ENCODE measurements around the gene SMS. TPM values are rescaled to one million over a fixed set of nuclear protein-coding genes. Genes with fewer than 3 reads are reported as not detected.

Gene SMS
- total RNA-seq, 1 donor: 190 TPM

DNA sequence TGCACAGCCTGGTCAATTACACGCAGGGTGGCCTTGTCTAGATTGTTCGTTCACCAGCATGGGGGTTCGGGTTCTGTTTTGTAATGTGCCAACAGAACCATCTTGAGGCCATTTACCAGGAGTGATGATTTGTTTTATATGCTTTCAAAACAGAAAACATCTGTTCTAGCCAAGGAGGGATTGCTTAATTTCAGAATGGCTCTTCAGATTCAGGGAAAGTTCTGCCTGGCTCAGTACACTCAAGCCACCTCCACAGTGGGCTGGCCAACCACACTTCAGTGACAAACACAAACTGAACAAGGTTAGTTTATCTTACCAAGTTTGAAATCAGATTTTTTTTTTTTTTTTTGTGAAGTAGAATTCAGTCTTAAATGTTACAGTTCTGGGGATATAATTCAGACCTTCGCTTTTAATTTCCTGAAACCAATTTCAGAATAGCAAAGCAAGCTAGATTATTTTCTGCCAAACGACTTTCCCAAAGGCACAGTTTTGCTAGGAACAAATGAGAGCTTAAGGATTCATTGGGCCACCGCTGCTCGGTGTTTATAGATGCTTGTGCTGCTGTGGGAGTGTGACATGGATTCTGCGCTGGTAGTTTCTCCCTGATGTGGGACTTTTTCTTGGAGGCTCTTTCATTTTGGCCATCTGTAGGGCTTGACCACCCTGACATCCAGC lies 23.4 kb downstream of the SMS start:
- no peak overlapping the region for H3K4me3 ChIP-seq (ENCODE audit: low read depth, low read length)
- peak; percentile 79 for DNase-seq (ENCODE audit: low read depth)
- TF ChIP-seq, protein P1, sequence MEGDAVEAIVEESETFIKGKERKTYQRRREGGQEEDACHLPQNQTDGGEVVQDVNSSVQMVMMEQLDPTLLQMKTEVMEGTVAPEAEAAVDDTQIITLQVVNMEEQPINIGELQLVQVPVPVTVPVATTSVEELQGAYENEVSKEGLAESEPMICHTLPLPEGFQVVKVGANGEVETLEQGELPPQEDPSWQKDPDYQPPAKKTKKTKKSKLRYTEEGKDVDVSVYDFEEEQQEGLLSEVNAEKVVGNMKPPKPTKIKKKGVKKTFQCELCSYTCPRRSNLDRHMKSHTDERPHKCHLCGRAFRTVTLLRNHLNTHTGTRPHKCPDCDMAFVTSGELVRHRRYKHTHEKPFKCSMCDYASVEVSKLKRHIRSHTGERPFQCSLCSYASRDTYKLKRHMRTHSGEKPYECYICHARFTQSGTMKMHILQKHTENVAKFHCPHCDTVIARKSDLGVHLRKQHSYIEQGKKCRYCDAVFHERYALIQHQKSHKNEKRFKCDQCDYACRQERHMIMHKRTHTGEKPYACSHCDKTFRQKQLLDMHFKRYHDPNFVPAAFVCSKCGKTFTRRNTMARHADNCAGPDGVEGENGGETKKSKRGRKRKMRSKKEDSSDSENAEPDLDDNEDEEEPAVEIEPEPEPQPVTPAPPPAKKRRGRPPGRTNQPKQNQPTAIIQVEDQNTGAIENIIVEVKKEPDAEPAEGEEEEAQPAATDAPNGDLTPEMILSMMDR (IDR thresholded peaks at IDR 0.05; ENCODE audit: insufficient read depth, low read depth, low read length): no peak

- TF ChIP-seq, protein P1 (IDR thresholded peaks at IDR 0.05; ENCODE audit: insufficient read depth, low read depth, low read length): no peak
- H3K4me3 ChIP-seq (ENCODE audit: low read depth, low read length): no peak overlapping the region
- no peak for DNase-seq (ENCODE audit: low read depth)
Measured at GRCh38 chrX:21966866-21967265, 26.4 kb downstream of the SMS start.

GRCh38 chrX:21968333-21968732 lies 27.8 kb downstream of the SMS start:
- no peak for DNase-seq (ENCODE audit: low read depth)
- TF ChIP-seq, protein P1 (IDR thresholded peaks at IDR 0.05; ENCODE audit: insufficient read depth, low read depth, low read length): no peak
- no peak overlapping the region for H3K4me3 ChIP-seq (ENCODE audit: low read depth, low read length)

GRCh38 chrX:21970326-21970725 lies 29.8 kb downstream of the SMS start:
- H3K4me3 ChIP-seq (ENCODE audit: low read depth, low read length): no peak overlapping the region
- TF ChIP-seq, protein P1 (IDR thresholded peaks at IDR 0.05; ENCODE audit: insufficient read depth, low read depth, low read length): no peak
- DNase-seq (ENCODE audit: low read depth): no peak

DNA sequence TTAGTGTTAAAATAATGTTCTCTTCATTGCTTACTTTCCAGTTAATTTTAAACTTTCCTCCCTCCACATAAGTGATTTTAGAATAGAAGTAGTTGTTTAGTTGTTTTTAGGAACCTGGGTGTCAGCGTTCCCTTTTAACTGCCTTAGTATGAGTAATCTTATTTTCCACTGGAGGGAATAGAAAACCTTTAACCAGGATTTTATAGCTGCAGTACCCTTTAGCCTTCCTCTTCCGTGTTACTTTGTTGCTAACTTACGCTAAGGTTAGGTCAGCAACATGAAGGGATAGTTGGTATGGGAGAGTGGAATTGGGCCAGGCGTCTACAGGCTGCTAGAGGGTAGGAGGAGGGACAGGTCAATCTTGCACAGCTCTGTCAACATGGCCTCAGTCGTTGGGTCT lies 31.5 kb downstream of the SMS start:
- TF ChIP-seq, protein P1 (IDR thresholded peaks at IDR 0.05; ENCODE audit: insufficient read depth, low read depth, low read length): no peak
- no peak for DNase-seq (ENCODE audit: low read depth)
- no peak overlapping the region for H3K4me3 ChIP-seq (ENCODE audit: low read depth, low read length)

GRCh38 chrX:21972721-21973120 lies 32.2 kb downstream of the SMS start:
- H3K4me3 ChIP-seq (ENCODE audit: low read depth, low read length): no peak overlapping the region
- peak; percentile 63 for DNase-seq (ENCODE audit: low read depth)
- TF ChIP-seq, protein P1 (IDR thresholded peaks at IDR 0.05; ENCODE audit: insufficient read depth, low read depth, low read length): peak; percentile 16
